GM21381 (cell line): ENCODE data around the gene RPS13.
"Not testable (repeated sequence)": the region's sequence is repeated elsewhere in the genome, so short reads cannot be mapped to it uniquely, and the experiment has no call there.

ENCODE experiments used
- ATAC-seq: cut with Tn5 transposase; IDR thresholded peaks from one replicate; pipeline ENCODE4 v1.9.1; 2021; ENCODE audit warnings: mild to moderate bottlenecking, moderate library complexity; ENCODE audit not compliant: unreplicated experiment

The RPS13 gene

DNA sequence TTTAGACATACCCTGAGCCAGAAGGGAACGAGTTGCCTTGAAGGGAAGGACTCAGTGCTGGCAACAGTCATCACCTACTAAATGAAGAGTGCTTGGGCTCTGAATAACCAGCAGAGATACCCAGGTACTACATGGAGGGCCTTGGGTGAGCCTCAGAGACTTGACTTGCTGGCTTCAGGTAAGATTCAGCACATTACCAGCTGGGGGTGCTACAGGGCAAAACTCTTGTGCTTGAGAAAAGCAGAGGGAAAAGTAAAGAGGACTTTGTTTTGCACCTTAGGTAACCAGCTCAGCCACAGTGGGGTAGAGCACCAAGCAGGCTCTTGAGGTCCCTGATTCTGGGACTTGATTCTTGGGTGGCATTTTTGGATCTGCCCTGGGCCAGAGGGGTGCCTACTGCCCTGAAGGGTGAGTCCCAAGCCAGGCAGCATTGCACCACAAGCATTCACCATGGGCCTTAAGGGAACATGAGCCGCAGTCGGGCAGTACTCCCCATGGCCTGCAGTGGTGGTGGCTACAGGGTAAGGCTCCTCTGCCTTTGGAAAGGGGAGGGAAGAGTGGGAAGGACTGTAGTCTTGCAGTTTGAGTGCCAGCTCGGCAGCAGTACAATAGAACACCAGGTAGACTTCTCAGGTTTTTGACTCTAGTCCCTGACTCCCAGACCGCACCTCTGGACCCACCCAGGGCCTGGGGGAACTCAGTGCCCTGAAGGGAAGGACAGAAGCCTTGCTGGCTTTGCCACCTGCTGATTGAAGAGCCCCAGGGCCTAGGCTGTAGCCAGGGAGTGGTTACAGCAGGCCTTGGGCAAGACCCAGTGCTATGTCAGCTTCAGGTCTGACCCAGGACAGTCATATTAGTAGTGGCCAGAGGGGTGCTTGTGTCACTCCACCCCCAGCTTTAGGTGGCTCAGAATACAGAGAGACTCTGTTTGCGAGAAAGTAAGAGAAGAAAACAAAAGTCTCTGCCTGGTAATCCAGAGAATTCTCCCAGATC, 40.5 kb downstream of the RPS13 start:
- no peak for ATAC-seq

DNA sequence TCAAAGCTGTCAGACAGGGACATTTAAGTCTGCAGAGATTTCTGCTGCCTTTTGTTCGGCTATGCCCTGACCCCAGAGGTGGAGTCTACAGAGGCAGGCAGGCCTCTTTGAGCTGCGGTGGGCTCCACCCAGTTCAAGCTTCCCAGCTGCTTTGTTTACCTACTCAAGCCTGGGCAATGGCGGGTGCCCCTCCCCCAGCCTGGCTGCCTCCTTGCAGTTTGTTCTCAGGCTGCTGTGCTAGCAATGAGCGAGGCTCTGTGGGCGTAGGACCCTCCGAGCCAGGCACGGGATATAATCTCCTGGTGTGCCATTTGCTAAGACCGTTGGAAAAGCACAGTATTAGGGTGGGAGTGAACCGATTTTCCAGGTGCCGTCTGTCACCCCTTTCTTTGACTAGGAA, 43.4 kb downstream of the RPS13 start:
- not testable (repeated sequence) for ATAC-seq

DNA sequence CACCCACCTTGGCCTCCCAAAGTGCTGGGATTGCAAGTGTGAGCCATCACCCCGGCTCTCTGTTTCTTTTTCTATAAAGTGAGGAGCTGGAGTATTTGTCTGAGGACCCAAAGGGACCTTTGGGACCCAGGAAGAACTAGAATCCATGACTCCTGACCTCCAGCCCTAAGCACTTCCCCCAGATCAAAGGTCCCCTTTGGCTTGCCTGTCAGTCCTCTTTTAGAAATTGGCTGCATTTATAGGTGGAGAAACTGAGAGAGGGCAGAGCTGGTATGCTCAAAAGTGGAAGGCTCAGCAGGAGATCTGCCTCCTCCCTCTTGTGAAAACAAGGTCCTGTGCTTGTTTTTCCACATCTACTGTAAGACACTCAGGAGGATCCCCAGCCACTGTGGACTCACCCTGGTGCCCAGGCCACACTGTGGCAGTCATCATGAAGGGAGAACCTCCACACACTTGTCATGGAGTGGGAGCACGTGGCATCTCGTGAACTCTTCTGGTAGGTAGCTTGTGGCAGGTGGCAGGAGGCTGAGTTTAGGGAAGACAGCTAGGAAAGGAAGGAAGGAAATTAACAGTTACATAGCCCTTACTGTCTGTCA, 50.9 kb downstream of the RPS13 start:
- ATAC-seq, result no peak

DNA sequence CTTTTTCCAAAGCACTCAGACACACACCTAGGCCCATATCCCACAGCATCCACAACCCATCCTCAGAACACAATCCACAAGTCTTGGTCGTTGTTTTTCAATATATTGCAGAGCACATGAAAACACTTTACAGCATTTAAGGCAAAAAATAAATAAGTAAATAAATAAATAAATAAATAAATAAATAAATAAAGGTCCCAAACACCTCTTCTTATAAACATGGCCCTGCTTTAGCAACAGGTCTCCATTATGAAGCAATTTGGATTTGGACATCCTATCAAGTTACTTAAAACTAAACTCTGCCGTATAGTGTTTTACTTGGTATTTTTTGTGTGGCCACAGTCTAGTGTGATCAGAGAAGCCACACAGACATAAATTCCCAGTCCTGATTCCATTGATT, 52.5 kb downstream of the RPS13 start:
- ATAC-seq, result no peak
